NOMO-1 treated with DMSO at 0.1 percent for 48 hours (cell line): ENCODE data around the gene ANKRD39.

Source experiments
- DNase-seq: peaks from one replicate; lab custom pipeline; 2025; ENCODE audit not compliant: unreplicated experiment; lab: John Stamatoyannopoulos, UW

Gene ANKRD39

GRCh38 chr2:96859099-96859649 is 1.4 kb upstream of the ANKRD39 start:
- no peak for DNase-seq

GRCh38 chr2:96856776-96857666 is 795 bp downstream of the ANKRD39 start:
- peak; percentile 27 for DNase-seq

- no peak for DNase-seq
Measured at GRCh38 chr2:96853321-96853720, 4.5 kb downstream of the ANKRD39 start.

- no peak for DNase-seq
Measured at GRCh38 chr2:96852667-96853066, 5.1 kb downstream of the ANKRD39 start.

- no peak for DNase-seq
Measured at GRCh38 chr2:96848264-96848663, 9.6 kb downstream of the ANKRD39 start.

- DNase-seq = no peak
Measured at GRCh38 chr2:96847586-96847985, 10.2 kb downstream of the ANKRD39 start.

GRCh38 chr2:96846825-96847224 is 11.0 kb downstream of the ANKRD39 start:
- no peak for DNase-seq

- no peak for DNase-seq
Measured at GRCh38 chr2:96844405-96844808, 13.4 kb downstream of the ANKRD39 start.

- no peak for DNase-seq
Measured at GRCh38 chr2:96843538-96844268, 14.1 kb downstream of the ANKRD39 start, which contains the start of gene ANKRD23. Gene ANKRD23 (minus strand): TSS chr2:96844021. CDS start chr2:96843992, 29 bp downstream.

- no peak for DNase-seq
Measured at GRCh38 chr2:96842600-96842999, 15.2 kb downstream of the ANKRD39 start.

GRCh38 chr2:96841701-96842495 is 15.9 kb downstream of the ANKRD39 start:
- no peak for DNase-seq

- no peak for DNase-seq
Measured at GRCh38 chr2:96839875-96840850, 17.7 kb downstream of the ANKRD39 start.

GRCh38 chr2:96839293-96839874 is 18.4 kb downstream of the ANKRD39 start:
- DNase-seq = peak; percentile 74

- no peak for DNase-seq
Measured at GRCh38 chr2:96838345-96839292, 19.2 kb downstream of the ANKRD39 start.

GRCh38 chr2:96837575-96837974 is 20.2 kb downstream of the ANKRD39 start:
- DNase-seq = no peak

GRCh38 chr2:96835830-96836229 is 22.0 kb downstream of the ANKRD39 start:
- DNase-seq = no peak

- DNase-seq = no peak
Measured at GRCh38 chr2:96832754-96833507, 24.9 kb downstream of the ANKRD39 start.

GRCh38 chr2:96832408-96832753 is 25.4 kb downstream of the ANKRD39 start:
- no peak for DNase-seq
